ENCODE measurements around the gene TMEM117.

TMEM117 gene

GRCh38 chr12:44384136-44384535, 548.3 kb downstream of the TMEM117 start:
- no peak overlapping the region for H3K4me3 ChIP-seq (replicated peaks in 1 of 2; ENCODE audit: low read depth in 2 of 2, low read length in 2 of 2)
- TF ChIP-seq, protein P1, sequence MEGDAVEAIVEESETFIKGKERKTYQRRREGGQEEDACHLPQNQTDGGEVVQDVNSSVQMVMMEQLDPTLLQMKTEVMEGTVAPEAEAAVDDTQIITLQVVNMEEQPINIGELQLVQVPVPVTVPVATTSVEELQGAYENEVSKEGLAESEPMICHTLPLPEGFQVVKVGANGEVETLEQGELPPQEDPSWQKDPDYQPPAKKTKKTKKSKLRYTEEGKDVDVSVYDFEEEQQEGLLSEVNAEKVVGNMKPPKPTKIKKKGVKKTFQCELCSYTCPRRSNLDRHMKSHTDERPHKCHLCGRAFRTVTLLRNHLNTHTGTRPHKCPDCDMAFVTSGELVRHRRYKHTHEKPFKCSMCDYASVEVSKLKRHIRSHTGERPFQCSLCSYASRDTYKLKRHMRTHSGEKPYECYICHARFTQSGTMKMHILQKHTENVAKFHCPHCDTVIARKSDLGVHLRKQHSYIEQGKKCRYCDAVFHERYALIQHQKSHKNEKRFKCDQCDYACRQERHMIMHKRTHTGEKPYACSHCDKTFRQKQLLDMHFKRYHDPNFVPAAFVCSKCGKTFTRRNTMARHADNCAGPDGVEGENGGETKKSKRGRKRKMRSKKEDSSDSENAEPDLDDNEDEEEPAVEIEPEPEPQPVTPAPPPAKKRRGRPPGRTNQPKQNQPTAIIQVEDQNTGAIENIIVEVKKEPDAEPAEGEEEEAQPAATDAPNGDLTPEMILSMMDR (IDR thresholded peaks at IDR 0.05; ENCODE audit: low read depth, low read length) = no peak
- no peak for DNase-seq (ENCODE audit: low read depth in 2 of 2)

DNA sequence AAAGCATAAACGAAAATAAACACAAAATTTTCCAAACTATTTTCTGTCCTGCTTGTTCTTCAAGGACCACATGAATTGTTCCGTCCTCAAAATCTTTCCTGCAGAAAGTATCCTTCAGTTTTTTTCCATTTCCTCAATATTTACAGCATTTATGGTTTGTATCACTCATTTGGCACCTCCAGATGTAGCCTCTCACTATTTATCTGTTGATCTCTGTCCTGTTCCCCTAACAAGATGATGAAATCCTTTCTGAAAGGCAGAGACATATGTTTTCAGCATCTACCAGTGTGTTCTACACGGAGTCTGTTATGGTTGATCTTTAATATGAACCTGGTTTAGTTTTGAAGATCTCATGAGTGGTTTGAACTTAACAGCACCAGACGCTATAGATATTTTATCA, 550.1 kb downstream of the TMEM117 start:
- TF ChIP-seq, protein P1 (IDR thresholded peaks at IDR 0.05; ENCODE audit: low read depth, low read length) = no peak
- no peak overlapping the region for H3K4me3 ChIP-seq (replicated peaks in 1 of 2; ENCODE audit: low read depth in 2 of 2, low read length in 2 of 2)
- DNase-seq (ENCODE audit: low read depth in 2 of 2) = no peak

DNA sequence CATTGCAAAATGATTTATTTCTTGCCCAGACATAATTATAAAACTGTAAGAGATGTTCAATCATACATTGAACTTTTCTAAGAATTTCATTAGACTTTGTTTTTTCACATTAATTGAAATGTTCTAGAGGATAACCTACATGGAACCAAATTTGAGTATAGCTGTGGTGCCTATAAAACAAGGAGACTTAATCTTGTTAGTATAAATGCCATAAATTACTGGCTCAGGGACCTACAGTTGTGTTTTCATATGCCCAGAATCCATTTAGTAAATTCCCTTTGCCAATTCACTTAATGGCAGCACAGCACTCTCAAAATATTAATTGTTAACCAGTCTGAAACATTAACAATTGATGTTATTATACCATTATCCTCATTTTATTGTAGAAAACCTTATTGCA, 551.7 kb downstream of the TMEM117 start:
- no peak overlapping the region for H3K4me3 ChIP-seq (replicated peaks in 1 of 2; ENCODE audit: low read depth in 2 of 2, low read length in 2 of 2)
- no peak for DNase-seq (ENCODE audit: low read depth in 2 of 2)

GRCh38 chr12:44389038-44389437, 553.2 kb downstream of the TMEM117 start:
- no peak overlapping the region for H3K4me3 ChIP-seq (replicated peaks in 1 of 2; ENCODE audit: low read depth in 2 of 2, low read length in 2 of 2)
- DNase-seq (ENCODE audit: low read depth in 2 of 2) = no peak
- TF ChIP-seq, protein P1 (IDR thresholded peaks at IDR 0.05; ENCODE audit: low read depth, low read length) = no peak

More for the DNA sequence above, 551.7 kb downstream of the TMEM117 start:
- TF ChIP-seq, protein P1 (IDR thresholded peaks at IDR 0.05; ENCODE audit: low read depth, low read length) = no peak

- DNase-seq (ENCODE audit: low read depth in 2 of 2) = no peak
- TF ChIP-seq, protein P1 (IDR thresholded peaks at IDR 0.05; ENCODE audit: low read depth, low read length) = no peak
- no peak overlapping the region for H3K4me3 ChIP-seq (replicated peaks in 1 of 2; ENCODE audit: low read depth in 2 of 2, low read length in 2 of 2)
These were observed 554.0 kb downstream of the TMEM117 start for GRCh38 chr12:44389896-44390295.

DNA sequence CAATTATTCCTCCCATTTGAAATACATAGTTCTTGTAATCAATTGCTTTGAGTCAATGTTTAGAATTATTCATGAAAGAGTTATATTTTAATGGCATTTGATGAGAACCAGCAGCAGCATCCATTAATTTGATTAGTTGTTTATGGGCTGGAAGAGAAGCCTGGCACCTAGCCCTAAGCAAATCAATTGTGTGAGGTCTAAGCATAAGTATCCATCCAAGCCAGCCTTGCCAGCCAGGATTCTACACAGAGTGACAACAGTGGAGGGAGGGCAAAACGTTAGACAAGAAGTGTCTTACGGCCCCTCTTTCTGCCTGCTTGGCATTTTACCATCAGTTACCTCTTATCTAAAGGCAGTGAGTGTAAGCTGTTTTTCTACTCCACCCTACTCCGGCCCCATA, 561.8 kb downstream of the TMEM117 start:
- TF ChIP-seq, protein P1 (IDR thresholded peaks at IDR 0.05; ENCODE audit: low read depth, low read length) = no peak
- no peak overlapping the region for H3K4me3 ChIP-seq (replicated peaks in 1 of 2; ENCODE audit: low read depth in 2 of 2, low read length in 2 of 2)
- DNase-seq (ENCODE audit: low read depth in 2 of 2) = no peak

GRCh38 chr12:44403185-44403584, 567.3 kb downstream of the TMEM117 start:
- TF ChIP-seq, protein P1 (IDR thresholded peaks at IDR 0.05; ENCODE audit: low read depth, low read length) = no peak
- no peak for DNase-seq (ENCODE audit: low read depth in 2 of 2)

More at GRCh38 chr12:44403185-44403584, 567.3 kb downstream of the TMEM117 start:
- no peak overlapping the region for H3K4me3 ChIP-seq (replicated peaks in 1 of 2; ENCODE audit: low read depth in 2 of 2, low read length in 2 of 2)
